Activated CD4-positive, alpha-beta T cell treated with anti-CD3 and anti-CD28 coated beads, Interleukin-10, Interleukin-2, amounts not matched to agents 100 ng/mL and 50 ng/mL, durations not matched to agents 16 hours and 8 hours (primary cell): ENCODE measurements around the gene TRABD.
A peak's percentile ranks its signal among the peaks of the same experiment; 100 is the strongest.

ENCODE experiments used
- DNase-seq: peaks from one replicate; pipeline ENCODE4 v3.0.0-alpha.2; 2020

TRABD gene

GRCh38 chr22:50220603-50221409 is 35.1 kb downstream of the TRABD start:
- no peak for DNase-seq

DNA sequence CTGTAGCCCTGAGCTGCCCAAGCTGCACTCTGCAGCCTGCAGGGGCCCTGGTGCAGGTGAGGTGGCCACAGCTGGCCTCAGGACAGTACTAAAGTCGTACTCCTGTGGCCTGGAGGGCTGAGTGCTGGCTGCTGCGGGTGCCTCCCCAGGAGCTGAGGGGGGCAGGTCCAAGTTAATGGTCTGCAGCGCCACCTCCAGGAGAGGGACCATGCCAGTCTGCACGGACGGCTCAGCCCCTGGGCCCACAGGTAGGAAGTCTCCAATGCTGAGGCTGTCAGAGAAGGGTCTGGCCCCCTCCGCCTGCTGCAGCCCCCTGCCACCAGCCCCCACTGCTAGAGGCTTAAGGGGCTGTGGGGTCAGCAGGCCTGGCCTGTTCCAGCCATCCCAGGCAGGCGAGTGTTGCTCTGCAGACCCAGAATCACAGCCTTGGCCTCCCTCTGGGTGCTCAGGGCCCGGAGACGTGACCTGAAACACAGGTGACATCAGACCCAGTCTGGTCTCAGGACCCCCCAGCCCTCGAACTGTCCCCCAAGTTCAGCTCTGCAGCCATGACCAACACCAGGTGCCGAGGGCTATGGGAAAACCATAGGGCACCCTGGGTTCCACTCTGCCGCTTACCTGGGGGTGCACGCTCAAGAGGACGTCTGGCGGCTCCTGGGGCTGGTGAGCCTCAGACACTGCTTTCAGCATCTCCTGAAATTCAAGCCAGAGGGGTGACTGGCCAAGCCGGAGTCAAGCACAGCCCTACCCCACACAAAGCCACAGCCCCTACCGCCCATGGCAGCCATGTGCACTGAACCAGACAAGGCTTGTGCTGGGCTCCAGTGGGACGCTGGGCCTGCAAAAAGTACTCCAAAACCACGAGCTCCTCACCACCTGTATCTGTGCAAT is 35.9 kb downstream of the TRABD start:
- no peak for DNase-seq

DNA sequence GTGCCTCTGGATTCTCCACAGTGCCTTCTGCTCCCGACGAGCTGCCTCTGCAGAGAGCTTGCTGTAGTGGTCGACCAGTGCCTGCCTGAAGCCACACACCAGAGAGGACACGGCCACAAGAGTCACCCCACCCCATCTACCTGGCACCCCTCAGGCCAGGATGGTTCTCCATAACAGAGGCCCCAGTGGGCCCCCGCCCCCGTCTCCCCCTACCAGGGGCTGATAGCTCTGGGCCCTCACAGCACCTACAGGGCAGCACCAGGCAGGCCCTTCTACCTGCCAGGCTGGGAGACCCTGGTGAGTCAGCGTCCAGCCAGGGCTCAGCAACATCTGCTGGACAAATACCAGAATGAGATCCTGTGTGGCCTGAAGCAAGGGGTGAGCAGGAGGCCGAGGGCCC is 36.8 kb downstream of the TRABD start:
- no peak for DNase-seq

GRCh38 chr22:50224071-50224470 is 38.4 kb downstream of the TRABD start:
- DNase-seq: no peak

GRCh38 chr22:50225200-50225969 is 39.7 kb downstream of the TRABD start:
- no peak for DNase-seq

- DNase-seq: no peak
Measured at GRCh38 chr22:50226063-50226874, 40.6 kb downstream of the TRABD start.

GRCh38 chr22:50226875-50227165 is 41.1 kb downstream of the TRABD start:
- DNase-seq: no peak

GRCh38 chr22:50227579-50228215 is 42.0 kb downstream of the TRABD start:
- no peak for DNase-seq

DNA sequence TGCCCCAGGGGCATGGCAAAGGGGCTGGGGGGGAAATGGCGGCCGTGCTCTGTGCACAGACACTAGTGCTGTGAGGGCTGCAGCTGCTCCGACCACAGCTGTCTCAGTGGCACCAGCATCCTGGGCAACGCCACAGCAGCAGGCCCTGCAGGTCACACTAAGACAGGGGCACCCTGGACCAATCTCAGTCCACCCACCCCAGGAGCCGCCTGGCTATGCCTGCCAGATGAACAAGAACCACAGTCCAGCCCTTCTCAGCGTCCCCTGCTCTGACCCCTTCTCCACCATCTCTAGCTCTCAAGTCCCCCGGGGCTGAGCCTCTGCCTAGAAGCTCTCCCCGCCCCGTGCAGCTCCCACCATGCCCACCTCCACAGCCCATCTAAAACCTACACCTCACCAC is 42.7 kb downstream of the TRABD start:
- no peak for DNase-seq

DNA sequence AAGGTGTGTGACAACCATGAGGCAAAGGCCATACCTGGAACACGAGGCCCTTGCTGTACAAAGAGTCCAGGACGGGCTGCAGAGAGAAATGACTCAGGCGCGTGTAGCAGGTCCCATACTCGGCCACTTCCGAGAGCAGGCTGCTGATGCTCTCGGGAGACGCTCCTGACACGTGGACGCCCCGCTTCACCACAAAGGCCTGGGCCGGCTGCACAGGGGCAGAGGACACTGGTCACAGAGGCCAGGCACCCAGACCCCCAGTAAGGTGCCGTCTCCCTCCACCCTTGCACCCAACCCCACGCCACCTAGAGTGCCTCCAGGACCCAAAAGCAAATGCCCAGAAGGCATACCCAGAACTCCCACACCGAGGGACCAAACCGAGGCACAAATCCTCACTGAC is 43.7 kb downstream of the TRABD start:
- DNase-seq: no peak

DNA sequence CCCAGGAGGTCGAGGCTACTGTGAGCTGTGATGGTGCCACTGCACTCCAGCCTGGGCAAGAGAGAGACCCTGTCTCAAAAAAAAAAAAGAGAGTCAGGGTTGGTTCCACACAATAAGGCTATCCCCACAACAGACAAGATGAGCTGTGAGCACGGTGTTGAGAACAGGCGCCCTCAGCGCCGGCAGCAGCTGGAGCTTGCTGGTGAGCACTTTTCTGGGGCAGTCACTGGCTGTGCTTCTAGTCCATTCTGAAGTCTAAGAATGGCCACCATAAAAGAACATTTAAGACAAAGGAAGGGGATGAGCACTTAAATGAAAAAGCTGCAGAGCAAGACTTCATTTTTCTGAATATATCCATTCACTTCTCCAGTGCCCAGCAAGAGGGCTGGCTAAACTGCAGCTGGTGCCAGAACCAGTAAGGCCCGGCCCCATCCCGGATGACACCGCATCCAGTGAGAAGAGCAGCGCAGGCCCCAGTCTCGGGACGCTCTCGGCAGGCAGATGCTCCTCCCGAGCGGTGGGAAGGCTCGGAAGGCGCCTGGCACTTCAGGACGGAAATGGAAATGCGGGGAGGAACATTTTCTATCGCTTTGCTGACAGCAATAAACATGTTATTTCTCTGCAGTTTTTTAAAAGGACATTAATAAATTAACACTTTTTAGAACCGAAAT is 46.9 kb downstream of the TRABD start:
- no peak for DNase-seq

GRCh38 chr22:50233223-50233622 is 47.5 kb downstream of the TRABD start:
- DNase-seq: no peak

DNA sequence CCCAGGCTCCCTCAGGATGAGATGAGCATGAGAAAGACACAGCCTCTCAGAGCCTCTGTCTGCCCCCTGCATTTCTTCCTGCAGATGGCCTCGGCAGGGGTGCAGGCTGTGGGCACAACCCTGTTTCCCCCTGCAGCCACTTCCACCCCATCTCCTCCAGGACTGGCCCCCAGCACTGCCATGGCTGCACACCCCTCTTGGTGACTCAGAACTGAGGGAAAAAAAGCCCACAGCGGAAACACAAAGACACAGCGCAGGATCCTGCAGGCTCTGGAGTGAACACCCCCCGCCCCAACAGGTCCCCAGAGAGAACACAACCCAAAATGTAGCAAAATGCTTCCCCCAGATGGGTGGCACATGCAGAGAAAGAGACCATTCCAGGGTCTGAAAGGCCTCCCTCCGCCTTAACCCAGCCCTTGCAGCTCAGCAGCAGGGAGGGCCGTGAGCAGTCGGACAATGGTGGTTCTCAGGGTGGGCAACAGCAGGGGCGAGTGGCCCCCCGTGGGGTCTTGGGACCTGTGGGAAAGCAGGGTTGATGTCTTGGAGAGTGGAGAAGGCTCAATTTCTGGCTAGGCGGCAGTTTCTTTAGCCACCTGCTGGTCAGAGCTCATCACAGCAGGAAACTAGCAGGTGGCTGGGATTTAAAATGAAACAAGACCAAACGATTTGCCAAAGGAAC is 51.2 kb downstream of the TRABD start:
- DNase-seq: no peak

DNA sequence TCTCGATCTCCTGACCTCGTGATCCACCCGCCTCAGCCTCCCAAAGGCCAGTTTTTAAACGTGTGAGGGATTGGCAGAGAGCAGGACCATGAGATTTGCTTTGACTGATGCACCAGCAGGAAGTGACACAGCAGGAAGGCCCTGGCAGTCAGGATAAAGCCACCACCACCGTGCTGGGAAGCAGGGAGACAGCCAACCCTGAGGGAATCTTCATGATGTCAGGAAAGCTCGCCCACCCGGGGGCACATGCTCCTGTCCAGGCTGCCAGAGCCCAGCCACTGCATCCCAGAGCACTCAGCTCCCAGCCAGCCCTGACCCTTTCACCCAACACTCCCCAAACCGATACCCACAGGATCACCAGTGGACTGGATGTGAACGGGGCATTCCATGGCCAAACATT is 53.0 kb downstream of the TRABD start:
- DNase-seq: no peak

DNA sequence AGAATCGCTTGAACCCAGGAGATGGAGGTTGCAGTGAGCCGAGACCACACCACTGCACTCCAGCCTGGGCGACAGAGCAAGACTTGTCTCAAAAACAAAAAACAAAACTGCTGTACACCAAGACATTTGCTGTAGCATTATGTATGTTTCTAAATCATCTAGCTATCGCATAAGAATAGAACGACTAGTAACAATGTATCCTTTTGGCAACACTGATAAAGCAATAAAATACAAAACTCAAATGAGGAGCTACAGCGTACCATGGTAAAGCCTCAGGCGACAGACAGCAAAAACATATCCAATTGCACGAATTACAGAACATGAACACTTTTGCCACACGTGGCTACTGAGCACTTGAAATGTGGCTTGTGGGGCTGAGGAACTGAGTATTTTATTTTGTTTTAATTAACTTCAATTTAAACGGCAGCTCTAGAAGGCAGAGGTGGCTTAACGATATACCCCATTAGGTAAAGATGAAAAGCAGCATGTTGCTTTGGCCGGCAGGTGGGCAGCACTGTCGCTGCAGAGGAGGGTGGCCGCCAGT is 56.8 kb downstream of the TRABD start:
- no peak for DNase-seq

DNA sequence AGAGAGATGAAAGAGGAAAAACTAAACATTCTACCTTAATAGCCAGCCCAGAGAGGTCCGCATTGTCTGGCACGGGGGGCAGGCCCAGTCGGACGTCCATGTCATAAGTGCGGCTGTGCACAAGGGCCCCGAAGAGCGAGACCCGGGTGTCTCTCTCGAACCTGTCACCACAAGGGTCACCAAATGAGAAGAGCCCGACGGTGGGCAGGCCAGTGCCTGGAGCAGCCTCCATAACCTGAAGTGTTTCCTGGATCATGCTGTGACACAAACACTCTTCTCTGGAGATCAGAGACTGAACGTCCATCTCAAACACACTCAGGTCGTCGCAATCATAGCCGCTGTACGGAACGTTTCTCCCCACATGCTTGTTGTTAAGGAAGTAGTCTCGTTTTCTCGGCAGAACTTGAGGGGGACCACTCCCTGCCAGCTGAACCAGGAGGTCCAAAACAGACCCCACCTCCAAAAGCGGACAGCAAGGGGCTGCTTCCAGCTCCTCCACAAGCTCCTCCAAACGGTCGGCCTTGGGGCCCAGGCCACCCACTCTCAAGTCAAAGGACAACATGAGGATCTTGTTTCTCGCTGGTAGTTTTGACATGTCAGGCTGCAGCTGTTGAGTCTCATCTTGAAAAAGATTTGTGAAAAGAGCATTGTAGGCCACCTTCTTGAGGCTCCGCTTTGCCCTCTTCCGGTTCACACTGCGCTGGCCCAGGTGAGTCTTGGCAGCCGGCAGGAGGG is 58.1 kb downstream of the TRABD start:
- DNase-seq: no peak

- DNase-seq: peak; percentile 95
Measured at GRCh38 chr22:50244420-50245213, 58.9 kb downstream of the TRABD start, which contains the start of gene TUBGCP6. Gene TUBGCP6, minus strand, starts transcription at chr22:50245023. Its CDS starts 564 bp downstream, at chr22:50244459.

DNA sequence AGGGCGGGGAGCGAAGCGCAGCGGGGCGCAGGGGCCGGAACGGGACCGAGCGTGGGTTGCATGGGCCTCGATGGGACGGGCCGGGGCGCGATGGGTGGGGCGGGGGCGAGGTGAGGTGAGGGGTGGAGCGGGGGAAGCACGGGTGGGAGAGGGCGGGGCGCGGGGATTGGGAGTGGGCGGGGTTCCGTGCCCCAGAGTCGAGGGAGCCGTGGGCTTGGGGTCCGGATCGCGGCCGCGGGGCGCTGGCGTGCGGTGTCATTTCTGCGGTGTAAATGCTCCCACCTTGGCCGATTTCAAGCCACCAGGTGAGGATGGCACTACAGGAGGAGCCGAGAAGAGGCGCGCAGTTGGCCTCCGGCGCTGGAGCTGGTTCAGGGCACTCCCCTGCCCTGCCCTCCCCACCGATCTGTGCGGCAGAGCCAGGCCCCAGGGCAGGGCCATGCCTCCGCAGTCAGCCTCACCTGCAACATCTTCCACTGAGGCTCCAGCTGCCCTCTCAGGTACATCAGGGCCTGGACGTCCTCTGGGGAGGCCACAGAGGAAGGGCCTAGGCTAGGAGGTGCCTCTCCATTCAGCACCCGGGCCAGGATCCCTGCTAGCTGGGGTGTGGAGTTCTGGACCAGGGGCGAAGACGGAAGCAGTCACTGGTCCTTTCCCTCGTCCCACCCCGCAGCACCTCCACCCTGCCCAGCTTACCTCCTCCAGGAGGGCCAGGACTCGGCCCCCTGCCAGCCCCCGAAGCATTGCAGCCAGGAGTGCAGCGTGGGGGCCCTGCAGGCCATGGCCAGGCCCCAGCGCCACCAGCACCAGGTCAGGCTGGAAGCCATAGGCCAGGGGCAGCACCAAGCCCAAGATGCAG is 59.7 kb downstream of the TRABD start:
- DNase-seq: no peak
